Fibroblast of pulmonary artery (primary cell): Measurements from ENCODE around the gene ELMOD3.

Experiments
- DNase-seq: peaks from one replicate; pipeline ENCODE4 v3.0.0-alpha.2; 2010; ENCODE audit warnings: low read depth
- H3K4me3 ChIP-seq: replicated peaks from 2 replicates; pipeline ENCODE4 v1.5.1; 2011; ENCODE audit warnings: low read depth, mild to moderate bottlenecking, control low read depth, low read length, moderate library complexity
- CTCF ChIP-seq: IDR thresholded peaks from 2 replicates; pipeline ENCODE4 v1.5.1; 2011; ENCODE audit warnings: mild to moderate bottlenecking, control low read depth, low read length, inconsistent platforms; ENCODE audit errors: missing control alignments

The ELMOD3 gene

GRCh38 chr2:85429213-85429923, 74.8 kb downstream of the ELMOD3 start:
- TF ChIP-seq CTCF, result no peak
- no peak for DNase-seq
- H3K4me3 ChIP-seq, result no peak overlapping the region

GRCh38 chr2:85429924-85430289, 75.3 kb downstream of the ELMOD3 start:
- no peak for TF ChIP-seq CTCF
- no peak overlapping the region for H3K4me3 ChIP-seq
- DNase-seq, result no peak

- no peak overlapping the region for H3K4me3 ChIP-seq
- DNase-seq, result no peak
- no peak for TF ChIP-seq CTCF
Measured at GRCh38 chr2:85430752-85431569, 76.4 kb downstream of the ELMOD3 start.

- TF ChIP-seq CTCF, result no peak
- no peak for DNase-seq
- H3K4me3 ChIP-seq, result no peak overlapping the region
Measured at GRCh38 chr2:85431570-85432205, 77.1 kb downstream of the ELMOD3 start.

DNA sequence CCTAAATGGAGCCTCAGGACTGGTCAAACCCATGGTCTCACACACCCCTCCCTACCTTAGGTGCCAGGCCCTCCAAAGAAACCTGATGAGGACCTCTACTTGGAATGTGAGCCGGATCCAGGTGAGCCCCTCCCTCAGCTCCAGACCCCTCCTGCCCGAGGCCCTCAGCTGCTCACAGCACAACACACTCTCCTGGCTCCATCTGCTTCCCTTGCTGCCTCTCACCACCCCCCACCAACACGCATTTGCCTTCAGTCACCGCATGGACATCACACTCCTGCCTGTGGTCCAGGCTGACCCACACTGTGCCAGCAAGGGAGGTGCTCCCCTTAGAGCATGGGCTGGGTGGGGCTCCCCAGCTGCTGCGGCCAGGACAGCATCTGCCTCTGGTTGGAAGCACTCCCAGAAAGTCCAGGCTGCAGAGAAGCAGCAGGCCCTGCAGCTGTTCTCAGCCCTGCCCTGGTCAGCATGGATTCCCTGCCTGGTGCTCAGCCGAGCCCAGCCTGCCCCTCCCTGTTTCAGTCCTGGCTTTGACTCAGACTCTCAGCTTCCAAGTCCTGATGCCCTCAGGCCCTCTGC, 79.0 kb downstream of the ELMOD3 start:
- no peak for TF ChIP-seq CTCF
- peak; percentile 91 for DNase-seq
- H3K4me3 ChIP-seq, result no peak overlapping the region

DNA sequence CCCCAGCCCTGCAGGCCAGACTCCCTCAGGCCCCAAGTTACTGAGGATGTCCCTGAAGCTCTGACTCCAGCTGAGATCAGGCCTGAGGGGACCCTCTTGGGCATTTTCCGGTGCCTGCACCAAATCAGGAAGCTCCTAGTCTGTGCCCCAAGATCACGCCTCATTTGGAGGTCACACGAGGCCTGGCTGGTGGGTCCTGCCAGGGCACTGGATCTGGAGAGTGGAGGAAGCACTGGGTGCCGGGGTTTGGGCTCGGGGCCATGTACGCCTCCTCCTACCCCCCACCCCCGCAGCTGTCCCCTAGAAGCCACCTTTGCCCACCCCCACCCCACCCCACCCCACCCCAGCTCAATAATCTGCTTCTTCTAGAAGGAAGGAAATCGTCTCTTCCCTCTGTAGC, 80.1 kb downstream of the ELMOD3 start:
- DNase-seq, result no peak
- no peak for TF ChIP-seq CTCF

More for the DNA sequence above, 80.1 kb downstream of the ELMOD3 start:
- no peak overlapping the region for H3K4me3 ChIP-seq
